RWPE1 (cell line): ENCODE results near the gene ACYP2.

ENCODE experiments used
- CTCF ChIA-PET: fragments of 350-600 bp; sonication (Branson Sonifier 250); formaldehyde crosslinking; extraction: SDS; loops from one replicate; lab custom pipeline; 2021; lab: Yijun Ruan, JAX
- POLR2A ChIA-PET: fragments of 400-600 bp; formaldehyde crosslinking; extraction: SDS; loops from one replicate; lab custom pipeline; 2020; ENCODE audit warnings: antibody characterized with exemption; ENCODE audit not compliant: low non-redundant PET; lab: Yijun Ruan, JAX
- DNase-seq: peaks from one replicate; pipeline ENCODE4 v3.0.0; 2012; ENCODE audit warnings: low spot score
- H3K27ac ChIP-seq: fragments of 450-650 bp; 2 replicates; pipeline ENCODE4 v1.5.1; 2017
- CTCF ChIP-seq: fragments of 450-650 bp; conservative IDR thresholded peaks from 2 replicates; pipeline ENCODE4 v1.5.1; 2017; ENCODE audit warnings: low read depth, mild to moderate bottlenecking

Gene ACYP2

DNA sequence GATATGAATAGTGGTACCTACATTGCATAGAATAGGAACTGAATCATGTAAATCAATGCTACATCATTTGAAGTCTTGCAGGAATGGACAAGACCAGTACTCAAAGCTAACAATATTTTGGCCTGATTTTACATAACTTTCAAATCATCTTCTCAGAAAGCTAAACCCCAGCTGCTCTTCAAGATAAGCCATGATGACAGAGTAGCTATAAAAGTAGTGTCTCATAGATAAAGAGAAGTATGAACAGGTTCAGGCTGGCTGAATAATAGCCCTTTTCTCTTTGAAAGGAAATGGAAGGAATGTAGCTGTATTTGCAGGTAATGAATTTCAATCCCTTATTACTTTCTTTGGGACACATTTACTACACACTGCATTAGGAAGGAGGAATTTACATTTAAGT lies 112.4 kb downstream of the ACYP2 start:
- H3K27ac ChIP-seq: no peak overlapping the region
- CTCF ChIA-PET: no interaction called here
- DNase-seq: no peak

GRCh38 chr2:54228945-54229344 lies 113.5 kb downstream of the ACYP2 start:
- no peak for DNase-seq
- no peak overlapping the region for H3K27ac ChIP-seq
- ChIA-PET CTCF (interaction anchor here (0.5 kb wide), 1 partner anchor 175 kb away, joined by 3 read pairs; no protein-coding TSS in a partner anchor), POLR2A (no interaction called here)
- TF ChIP-seq CTCF: no peak

More for the DNA sequence above, 112.4 kb downstream of the ACYP2 start:
- POLR2A ChIA-PET: no interaction called here
- TF ChIP-seq CTCF: no peak

- H3K27ac ChIP-seq: no peak overlapping the region
- CTCF ChIA-PET: interaction anchor here (0.7 kb wide), 1 partner anchor 22 kb away, joined by 3 read pairs; no protein-coding TSS in a partner anchor
- TF ChIP-seq CTCF: no peak
- no peak for DNase-seq
- POLR2A ChIA-PET: no interaction called here
Measured at GRCh38 chr2:54233832-54234649, 118.6 kb downstream of the ACYP2 start.

- no peak overlapping the region for H3K27ac ChIP-seq
- ChIA-PET CTCF (interaction anchor here (0.7 kb wide), 1 partner anchor 66 kb away, joined by 5 read pairs; no protein-coding TSS in a partner anchor), POLR2A (no interaction called here)
- DNase-seq: no peak
- no peak for TF ChIP-seq CTCF
Measured at GRCh38 chr2:54237428-54237827, 122.0 kb downstream of the ACYP2 start.

DNA sequence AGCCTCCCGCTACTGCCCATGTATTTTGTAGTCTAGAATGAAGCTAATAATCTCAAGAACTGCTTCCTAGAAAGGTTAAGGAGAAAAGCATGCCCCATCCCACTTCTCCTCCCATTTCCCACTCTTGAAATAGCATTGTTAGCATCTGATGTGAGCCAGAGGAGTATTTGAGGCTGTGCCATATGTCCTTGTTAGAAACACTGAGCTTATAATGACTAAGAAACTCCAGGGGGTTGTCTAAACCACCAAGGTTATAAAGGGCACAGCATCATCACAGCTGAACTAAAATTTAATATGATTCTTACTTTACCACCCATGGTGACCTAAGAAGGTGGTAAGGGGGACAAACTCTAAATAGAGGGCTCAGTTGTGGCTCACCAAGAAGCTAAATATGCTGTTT lies 124.0 kb downstream of the ACYP2 start:
- CTCF ChIA-PET: interaction anchor here (0.6 to 1.2 kb wide), 4 partner anchors 27 to 189 kb away, joined by 3 to 5 read pairs (median 4); no protein-coding TSS in a partner anchor
- H3K27ac ChIP-seq: no peak overlapping the region
- POLR2A ChIA-PET: no interaction called here
- TF ChIP-seq CTCF: no peak
- no peak for DNase-seq

DNA sequence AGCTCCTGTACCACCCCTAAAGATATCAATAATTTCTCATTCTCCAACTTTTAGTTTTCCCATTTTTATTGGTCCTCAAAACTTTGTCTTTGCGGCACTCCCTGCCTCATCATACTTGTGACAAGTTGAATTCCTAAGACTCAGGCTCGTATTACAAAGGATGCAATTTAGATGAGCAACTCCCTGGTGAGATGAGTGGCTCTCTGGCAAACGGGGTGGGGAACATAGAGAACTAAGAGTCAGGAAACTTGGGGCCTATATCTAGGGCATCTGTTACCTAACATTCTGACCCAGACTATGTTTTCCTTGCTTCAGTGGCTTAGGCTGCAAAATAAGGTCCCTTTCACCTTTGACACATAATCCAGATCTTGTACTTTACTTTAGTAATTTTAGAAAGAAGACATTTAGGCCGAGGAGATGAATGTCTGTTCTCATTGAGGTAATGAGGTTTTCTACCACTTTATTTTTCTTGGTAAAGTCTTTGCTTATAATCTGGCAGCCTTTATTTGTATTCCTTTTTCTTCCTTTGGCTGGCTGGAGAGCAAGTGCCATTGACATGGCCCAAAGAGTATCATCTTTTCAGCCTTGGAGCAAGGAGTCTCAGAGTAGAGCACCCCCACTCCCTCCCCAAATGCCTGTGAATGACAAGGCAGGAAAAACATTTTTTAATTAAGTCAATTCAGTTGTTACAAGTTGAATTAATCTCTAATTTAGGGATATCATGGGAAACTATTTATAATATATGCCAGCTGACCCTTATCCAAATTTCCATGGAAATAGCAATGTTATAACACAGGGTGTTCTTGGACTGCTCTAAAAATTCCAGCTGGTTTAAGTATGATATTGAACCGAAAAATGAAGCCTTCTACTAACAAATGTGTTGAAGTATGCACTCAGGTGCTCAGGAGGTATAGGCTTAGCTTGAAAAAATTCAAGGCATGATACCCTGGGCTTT lies 125.4 kb downstream of the ACYP2 start:
- no peak for TF ChIP-seq CTCF
- no peak overlapping the region for H3K27ac ChIP-seq
- ChIA-PET CTCF (no interaction called here), POLR2A (interaction anchor here (0.5 kb wide), 1 partner anchor 138 kb away, joined by 4 read pairs; no protein-coding TSS in a partner anchor)
- no peak for DNase-seq
